H9 (cell line): ENCODE data around the gene COL28A1. TPM values are rescaled to one million over a fixed set of nuclear protein-coding genes. Genes with fewer than 3 reads are reported as not detected.

Source experiments
- DNase-seq: peaks from one replicate; pipeline ENCODE4 v3.0.0-alpha.2; 2017
- H2AFZ ChIP-seq: one replicate; pipeline ENCODE4 v1.6.1; 2013; ENCODE audit warnings: mild to moderate bottlenecking, low read length, control low read depth, moderate library complexity
- H2AK5ac ChIP-seq: 2 replicates; pipeline ENCODE4 v1.6.1; 2013; ENCODE audit warnings: low read length, control low read depth, mixed read lengths; ENCODE audit not compliant: insufficient read length
- H2BK120ac ChIP-seq: one replicate; pipeline ENCODE4 v1.6.1; 2013; ENCODE audit warnings: low read depth, mild to moderate bottlenecking, low read length, control low read depth, inconsistent platforms; ENCODE audit not compliant: poor library complexity, severe bottlenecking
- H2BK12ac ChIP-seq: 2 replicates; pipeline ENCODE4 v1.6.1; 2013; ENCODE audit warnings: low read length, control low read depth, mixed read lengths, low read depth; ENCODE audit not compliant: insufficient read length
- H2BK15ac ChIP-seq: 2 replicates; pipeline ENCODE4 v1.6.1; 2013; ENCODE audit warnings: low read depth, low read length, control low read depth
- H2BK20ac ChIP-seq: one replicate; pipeline ENCODE4 v1.6.1; 2013; ENCODE audit warnings: low read depth, mild to moderate bottlenecking, low read length, control low read depth, inconsistent platforms; ENCODE audit not compliant: poor library complexity, severe bottlenecking
- H2BK5ac ChIP-seq: 2 replicates; pipeline ENCODE4 v1.6.1; 2013; ENCODE audit warnings: low read length, control low read depth, mixed read lengths; ENCODE audit not compliant: insufficient read length
- H3K14ac ChIP-seq: 2 replicates; pipeline ENCODE4 v1.6.1; 2013; ENCODE audit warnings: low read length, control low read depth; ENCODE audit not compliant: insufficient read depth
- H3K18ac ChIP-seq: 2 replicates; pipeline ENCODE4 v1.6.1; 2013; ENCODE audit warnings: low read depth, mild to moderate bottlenecking, mixed read lengths, low read length, control low read depth; ENCODE audit not compliant: insufficient read length
- H3K23ac ChIP-seq: 2 replicates; pipeline ENCODE4 v1.6.1; 2013; ENCODE audit warnings: low read length, control low read depth, mixed read lengths, low read depth; ENCODE audit not compliant: insufficient read length
- H3K23me2 ChIP-seq: 2 replicates; pipeline ENCODE4 v1.6.1; 2013; ENCODE audit warnings: low read depth, mild to moderate bottlenecking, mixed read lengths, low read length, control low read depth; ENCODE audit not compliant: insufficient read length, poor library complexity, severe bottlenecking
- H3K27ac ChIP-seq: 2 replicates; pipeline ENCODE4 v1.5.1; 2013; ENCODE audit warnings: low read length, control low read depth, mixed read lengths, low read depth; ENCODE audit not compliant: insufficient read length
- H3K27me3 ChIP-seq: 2 replicates; pipeline ENCODE4 v1.6.1; 2013; ENCODE audit warnings: low read length, control low read depth, inconsistent platforms; ENCODE audit not compliant: insufficient read depth
- H3K4ac ChIP-seq: 2 replicates; pipeline ENCODE4 v1.6.1; 2013; ENCODE audit warnings: low read depth, mild to moderate bottlenecking, control low read depth, inconsistent platforms, low read length, moderate library complexity
- H3K4me1 ChIP-seq: 2 replicates; pipeline ENCODE4 v1.6.1; 2013; ENCODE audit warnings: low read length, control low read depth, inconsistent platforms; ENCODE audit not compliant: insufficient read depth
- H3K4me2 ChIP-seq: 2 replicates; pipeline ENCODE4 v1.6.1; 2013; ENCODE audit warnings: low read length, control low read depth, mixed read lengths; ENCODE audit not compliant: insufficient read length, insufficient read depth
- H3K56ac ChIP-seq: 2 replicates; pipeline ENCODE4 v1.6.1; 2013; ENCODE audit warnings: low read depth, mild to moderate bottlenecking, mixed read lengths, low read length, control low read depth; ENCODE audit not compliant: insufficient read length
- H3K79me1 ChIP-seq: 2 replicates; pipeline ENCODE4 v1.6.1; 2013; ENCODE audit warnings: low read depth, mild to moderate bottlenecking, moderate library complexity, low read length, control low read depth, inconsistent platforms; ENCODE audit not compliant: insufficient read depth, poor library complexity, severe bottlenecking
- H3K79me2 ChIP-seq: 2 replicates; pipeline ENCODE4 v1.6.1; 2013; ENCODE audit warnings: low read length, control low read depth, inconsistent platforms; ENCODE audit not compliant: insufficient read depth
- H3K9ac ChIP-seq: 2 replicates; pipeline ENCODE4 v1.6.1; 2013; ENCODE audit warnings: low read length, control low read depth, mixed read lengths; ENCODE audit not compliant: insufficient read length; ENCODE audit errors: extremely low read depth
- H3K9me3 ChIP-seq: one replicate; pipeline ENCODE4 v1.6.1; 2013; ENCODE audit warnings: low read depth, low read length, inconsistent platforms; ENCODE audit not compliant: control insufficient read depth
- H3T11ph ChIP-seq: one replicate; pipeline ENCODE4 v1.6.1; 2013; ENCODE audit warnings: mild to moderate bottlenecking, low read length, control low read depth, inconsistent platforms
- H4K20me1 ChIP-seq: one replicate; pipeline ENCODE4 v1.6.1; 2013; ENCODE audit not compliant: control insufficient read depth, insufficient read length, insufficient read depth
- H4K5ac ChIP-seq: 2 replicates; pipeline ENCODE4 v1.6.1; 2013; ENCODE audit warnings: low read depth, mild to moderate bottlenecking, mixed read lengths, low read length, control low read depth; ENCODE audit not compliant: insufficient read length
- H4K8ac ChIP-seq: replicated peaks from 2 replicates; pipeline ENCODE4 v1.6.1; 2013; ENCODE audit warnings: low read length, control low read depth, mixed read lengths, low read depth; ENCODE audit not compliant: insufficient read length
- H4K91ac ChIP-seq: 2 replicates; pipeline ENCODE4 v1.6.1; 2013; ENCODE audit warnings: low read depth, mild to moderate bottlenecking, moderate library complexity, mixed read lengths, low read length, control low read depth; ENCODE audit not compliant: insufficient read length
- H3K27ac Mint-ChIP-seq, 3 experiments: 2 replicates in 2 of 3; 3 replicates in 1 of 3; pipeline ENCODE4 v1.8.0; 2020 to 2021; ENCODE audit warnings: mixed read lengths in 3 of 3, mild to moderate bottlenecking in 1 of 3, moderate library complexity in 1 of 3
- H3K27me3 Mint-ChIP-seq: 2 replicates; pipeline ENCODE4 v1.8.0; 2021; ENCODE audit warnings: low read depth, mild to moderate bottlenecking, moderate library complexity, mixed read lengths
- H3K36me3 Mint-ChIP-seq, 3 experiments: 2 replicates in 2 of 3; 3 replicates in 1 of 3; pipeline ENCODE4 v1.8.0; 2020 to 2021; ENCODE audit warnings: low read depth in 3 of 3, mixed read lengths in 3 of 3; ENCODE audit not compliant: insufficient read depth in 1 of 3
- H3K4me1 Mint-ChIP-seq, 2 experiments: 2 replicates each; pipeline ENCODE4 v1.8.0; 2020; ENCODE audit warnings: mixed read lengths in 2 of 2
- H3K4me3 Mint-ChIP-seq, 2 experiments: 2 replicates in 1 of 2; 3 replicates in 1 of 2; pipeline ENCODE4 v1.8.0; 2020 to 2021; ENCODE audit warnings: mild to moderate bottlenecking in 2 of 2, mixed read lengths in 2 of 2, moderate library complexity in 1 of 2
- H3K9me3 Mint-ChIP-seq, 2 experiments: 2 replicates in 1 of 2; 3 replicates in 1 of 2; pipeline ENCODE4 v1.8.0; 2020; ENCODE audit warnings: mild to moderate bottlenecking in 2 of 2, mixed read lengths in 2 of 2, moderate library complexity in 1 of 2
- CTCF ChIP-seq: fragments of 200-600 bp; sonication (generic); conservative IDR thresholded peaks from 3 replicates; pipeline ENCODE4 v1.8.0; 2021; ENCODE audit warnings: antibody characterized with exemption, mild to moderate bottlenecking
- WGBS: extraction: QIAGEN DNeasy Blood & Tissue Kit; methylation state at CpG from one replicate; pipeline ENCODE4 v1.1.7; 2013; ENCODE audit warnings: missing lambda C conversion rate, low lambda C conversion rate, mixed read lengths; ENCODE audit not compliant: insufficient read length; ENCODE audit errors: extremely low coverage; 5-methylcytosine and 5-hydroxymethylcytosine counted together
- total RNA-seq: library from RNA; stranded (reverse); gene quantifications from 2 replicates; pipeline ENCODE4 v1.2.1, GENCODE V29; 2021

Gene COL28A1
- total RNA-seq, 1 experiment from 2014 or later = 0.66 TPM

GRCh38 chr7:7426676-7427075 is 109.0 kb downstream of the COL28A1 start:
- TF ChIP-seq CTCF = no peak
- H3K23ac ChIP-seq = no peak overlapping the region
- DNase-seq = no peak
- H2AK5ac ChIP-seq = no peak overlapping the region
- no peaks in the 10 kb centered on the region for H3K79me2 ChIP-seq
- no peak overlapping the region for H2AFZ ChIP-seq
- H3K4ac ChIP-seq = no peak overlapping the region
- H4K91ac ChIP-seq = no peak overlapping the region
- no peak overlapping the region for H3K27ac ChIP-seq
- no peak overlapping the region for H3T11ph ChIP-seq
- Mint-ChIP-seq H3K27me3 (no peaks in the 10 kb centered on the region), H3K4me3 (no peak overlapping the region), H3K36me3 (no peaks in the 10 kb centered on the region; a peak in 1 of 7 replicates), H3K4me1 (peaks cover 0 to 6% of the 10 kb centered on the region in 2 experiments; a peak in 2 of 4 replicates), H3K27ac (no peak overlapping the region), H3K9me3 (no peaks in the 10 kb centered on the region)
- H3K4me2 ChIP-seq = no peak overlapping the region
- H2BK15ac ChIP-seq = no peak overlapping the region
- no peak overlapping the region for H2BK20ac ChIP-seq
- H3K4me1 ChIP-seq = no peaks in the 10 kb centered on the region
- no peak overlapping the region for H3K56ac ChIP-seq
- no peak overlapping the region for H2BK12ac ChIP-seq
- no peaks in the 10 kb centered on the region for H3K23me2 ChIP-seq
- no peak overlapping the region for H2BK120ac ChIP-seq
- no peaks in the 10 kb centered on the region for H3K27me3 ChIP-seq
- H4K8ac ChIP-seq = no peak overlapping the region
- WGBS = no CpG with 5 or more reads among the region's 2 CpGs
- no peak overlapping the region for H3K18ac ChIP-seq
- no peak overlapping the region for H2BK5ac ChIP-seq
- H4K5ac ChIP-seq = no peak overlapping the region
- H4K20me1 ChIP-seq = no peaks in the 10 kb centered on the region
- H3K79me1 ChIP-seq = no peaks in the 10 kb centered on the region
- H3K9me3 ChIP-seq = no peaks in the 10 kb centered on the region
- no peak overlapping the region for H3K14ac ChIP-seq
- H3K9ac ChIP-seq = no peak overlapping the region
